ENCODE results near the gene PSMG4.
A peak's percentile ranks its signal among the peaks of the same experiment; 100 is the strongest.
"Not testable (repeated sequence)": the region's sequence is repeated elsewhere in the genome, so short reads cannot be mapped to it uniquely, and the experiment has no call there.

PSMG4 gene

DNA sequence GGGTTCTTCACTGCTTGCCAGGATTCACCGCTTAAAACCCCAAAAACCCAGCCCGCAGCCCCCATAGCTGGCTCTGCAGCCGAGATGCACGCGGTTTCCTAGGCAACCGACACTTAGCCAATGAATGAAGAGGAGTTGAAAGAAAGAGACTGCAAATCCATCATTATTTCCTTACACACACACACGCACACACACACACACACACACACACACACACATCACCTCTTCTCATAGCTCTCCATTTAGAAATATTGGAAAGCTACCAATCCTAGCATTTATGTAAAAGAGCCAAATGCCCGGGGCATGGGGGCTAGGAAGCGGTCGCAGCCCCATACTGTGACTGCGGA lies 27.9 kb upstream of the PSMG4 start:
- DNase-seq (ENCODE audit: low spot score) = no peak

DNA sequence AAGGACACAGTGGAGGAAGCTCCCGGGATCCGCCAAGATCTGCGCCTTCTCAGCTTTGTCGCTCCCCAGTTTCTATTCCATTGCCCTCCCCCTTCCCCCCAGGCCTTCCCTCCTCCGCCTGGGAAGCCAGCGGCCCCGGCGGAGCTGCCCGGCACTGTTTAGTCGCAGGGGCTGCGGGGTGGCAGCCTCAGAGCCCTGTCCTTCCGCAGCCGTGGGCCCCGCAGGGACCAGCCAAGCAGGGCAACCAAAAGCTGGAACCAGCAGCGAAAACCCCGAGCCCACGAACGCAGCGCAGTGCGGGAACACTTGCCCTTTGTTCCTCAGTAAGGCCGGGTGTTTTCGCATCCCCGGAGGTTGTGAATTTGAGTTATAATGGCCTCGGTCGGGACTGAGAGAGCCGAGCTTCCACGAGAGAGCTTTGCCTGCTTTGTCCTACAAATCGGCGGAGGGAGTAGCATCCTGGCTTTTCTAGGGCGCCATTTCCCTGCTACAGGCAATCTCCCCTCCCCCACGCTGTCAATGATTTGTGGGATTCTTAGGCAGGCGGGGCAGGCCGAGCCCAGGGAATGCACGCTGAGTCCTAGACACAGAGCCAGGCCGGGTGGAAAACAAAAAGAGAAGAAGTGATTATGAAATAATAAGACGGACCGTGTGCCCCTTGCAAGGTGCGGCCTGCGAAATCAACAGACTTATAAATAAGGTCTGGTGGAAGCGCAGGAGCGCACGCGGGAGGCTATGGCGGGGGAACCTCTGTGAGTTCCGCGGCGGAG lies 27.3 kb upstream of the PSMG4 start:
- peak; percentile 70 for DNase-seq (ENCODE audit: low spot score)

DNA sequence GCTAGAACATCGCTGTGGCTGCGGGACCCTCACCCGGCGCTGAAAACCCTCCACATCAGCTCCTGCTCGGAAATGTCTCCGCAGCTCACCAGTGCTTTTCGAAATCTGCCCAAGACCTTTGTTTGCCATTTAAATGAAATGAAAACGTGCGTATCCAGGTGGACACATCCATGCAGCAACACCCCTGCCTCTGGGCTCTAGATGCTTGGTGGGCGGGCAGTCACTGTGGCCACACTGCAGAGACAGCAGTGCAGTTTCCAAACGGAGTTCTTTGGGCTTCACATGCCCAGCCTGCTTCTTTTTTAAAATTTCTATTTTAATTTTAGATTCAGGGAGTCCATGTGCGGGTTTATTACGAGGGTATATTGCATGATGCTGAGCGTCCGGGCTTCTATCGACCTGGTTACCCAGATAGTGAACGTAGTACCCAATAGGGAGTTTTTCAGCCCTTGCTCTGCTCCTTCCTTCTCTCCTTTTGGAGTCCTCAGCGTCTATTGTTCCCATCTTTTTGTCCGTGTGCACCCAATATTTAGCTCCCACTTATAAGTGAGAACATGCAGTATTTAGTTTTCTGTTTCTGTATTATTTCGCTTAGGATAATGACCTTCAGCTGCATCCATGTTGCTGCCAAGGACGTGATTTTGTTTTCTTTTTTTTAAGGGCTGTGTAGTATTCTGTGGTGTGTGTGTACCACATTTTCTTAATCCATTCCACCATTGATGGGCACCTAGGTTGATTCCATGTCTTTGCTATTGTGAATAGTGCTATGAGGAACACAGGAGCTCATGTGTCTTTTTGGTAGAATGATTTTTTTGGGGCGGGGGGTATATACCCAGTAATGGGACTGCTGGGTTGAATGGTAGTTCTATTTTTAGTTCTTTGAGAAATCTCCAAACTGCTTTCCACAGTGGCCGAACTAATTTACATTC lies 26.5 kb upstream of the PSMG4 start:
- no peak for DNase-seq (ENCODE audit: low spot score)

DNA sequence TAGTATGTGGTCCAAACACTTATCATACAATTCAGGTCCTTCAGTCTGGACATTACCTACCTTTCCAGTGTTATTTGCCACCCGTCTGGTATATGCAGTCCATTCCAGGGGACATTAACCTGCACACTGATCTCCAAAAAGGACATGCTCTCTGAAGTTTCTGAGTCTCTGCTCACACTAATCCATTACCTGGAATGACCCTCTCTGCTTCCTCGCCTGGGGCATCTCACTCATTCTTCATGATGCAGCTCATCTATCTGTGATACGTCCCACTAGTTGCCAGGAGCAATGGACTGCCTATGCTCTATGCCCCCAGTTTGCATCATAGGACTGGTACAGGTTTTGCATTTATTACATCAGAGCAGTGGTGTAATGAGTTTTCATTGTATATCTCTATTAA lies 25.4 kb upstream of the PSMG4 start:
- no peak for DNase-seq (ENCODE audit: low spot score)

DNA sequence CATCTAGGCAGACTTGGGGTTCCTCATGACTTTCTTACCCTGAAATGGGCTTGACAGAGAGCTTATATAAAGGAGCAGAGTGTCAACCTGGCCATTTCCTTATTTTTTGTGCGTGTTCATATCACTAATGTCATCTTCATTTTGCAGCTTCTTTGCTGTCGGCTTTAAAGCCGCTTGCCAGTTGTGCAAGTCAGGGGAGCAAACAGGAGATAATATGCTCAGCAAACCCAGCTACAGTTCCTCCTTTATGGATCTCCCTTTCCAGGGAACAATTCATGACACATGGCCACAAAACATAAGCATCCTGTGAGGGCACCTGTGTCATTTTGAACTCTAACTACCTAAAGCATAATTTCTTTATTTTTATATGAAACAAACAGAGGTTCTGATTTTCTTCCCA lies 24.8 kb upstream of the PSMG4 start:
- DNase-seq (ENCODE audit: low spot score) = no peak

DNA sequence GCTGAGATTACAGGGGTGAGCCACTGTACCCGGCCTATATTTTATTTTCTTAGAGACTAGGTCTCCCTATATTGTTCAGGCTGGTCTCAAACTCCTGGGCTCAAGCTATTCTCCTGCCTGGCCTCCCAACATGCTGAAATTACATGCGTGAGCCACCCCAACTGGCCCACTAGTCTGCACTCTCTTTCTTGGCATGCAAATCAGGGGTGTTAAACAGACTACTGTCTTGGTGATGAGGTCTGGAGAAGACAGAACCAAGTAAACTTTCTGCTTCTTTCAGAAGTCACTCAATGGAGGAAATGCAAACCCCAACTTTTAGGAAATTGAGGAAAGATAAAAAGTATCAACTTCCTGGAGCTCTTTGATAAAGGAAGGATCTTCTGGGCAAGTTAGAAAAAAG lies 23.3 kb upstream of the PSMG4 start:
- no peak for DNase-seq (ENCODE audit: low spot score)

DNA sequence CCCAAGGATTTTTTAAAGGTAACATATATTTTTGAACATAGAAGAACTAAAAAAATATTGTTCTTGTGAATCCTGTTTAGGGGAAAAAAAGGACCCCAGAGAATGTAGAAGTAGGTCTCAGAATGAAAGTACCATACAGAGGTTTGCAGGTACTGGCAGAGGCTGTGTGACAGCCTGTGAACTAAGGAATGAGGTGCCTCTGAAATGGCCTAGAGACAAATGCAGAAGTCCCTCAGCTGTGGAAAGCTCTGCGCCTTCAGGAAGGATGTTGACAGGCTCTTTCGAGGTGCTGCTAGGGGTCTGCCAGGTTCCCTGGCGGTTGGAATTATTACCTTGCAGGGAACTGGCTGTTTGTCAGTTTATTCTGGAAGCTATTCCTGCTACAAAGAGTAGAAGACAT lies 22.7 kb upstream of the PSMG4 start:
- no peak for DNase-seq (ENCODE audit: low spot score)

DNA sequence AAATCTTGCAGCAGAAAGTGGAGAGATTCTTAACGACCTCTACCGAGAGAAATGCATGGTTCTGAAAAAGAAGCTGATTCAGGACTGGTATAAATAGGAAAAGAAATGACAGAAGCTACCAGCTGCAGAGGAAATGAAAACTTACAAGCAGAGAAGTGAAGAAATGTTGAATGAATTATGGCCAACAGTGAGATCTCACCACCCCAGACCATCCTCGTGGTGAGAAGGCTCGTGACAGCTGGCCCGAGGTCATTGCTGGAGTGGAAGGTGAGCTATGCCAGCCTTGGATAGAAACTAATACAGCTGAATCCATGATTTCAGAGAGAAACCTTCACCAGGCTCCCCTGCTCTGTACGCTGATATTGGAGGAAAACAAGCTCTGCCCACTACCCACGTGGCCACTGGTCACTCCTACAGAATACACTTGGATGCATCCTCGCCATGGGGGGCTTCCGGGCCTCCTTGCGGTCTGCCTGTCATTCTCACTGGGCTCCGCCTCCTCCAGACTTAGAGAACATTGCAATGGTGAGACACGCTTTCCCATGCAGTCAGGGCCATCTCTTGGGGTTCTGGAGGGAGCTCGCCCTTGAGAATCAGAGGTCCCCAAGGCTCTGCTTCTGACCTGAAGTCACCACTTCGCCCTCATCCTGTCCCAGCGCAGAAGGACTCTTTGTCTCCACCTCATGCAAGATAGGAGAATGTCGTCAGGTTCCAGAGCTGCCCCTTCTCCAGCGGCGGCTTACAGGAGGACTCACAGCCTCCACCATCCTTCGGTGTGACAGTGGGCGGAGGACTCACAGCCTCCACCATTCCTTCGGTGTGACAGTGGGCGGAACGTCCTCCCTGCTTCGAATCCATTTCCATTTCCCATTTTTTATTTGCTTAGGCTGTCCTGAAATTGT lies 20.7 kb upstream of the PSMG4 start:
- DNase-seq (ENCODE audit: low spot score) = no peak

DNA sequence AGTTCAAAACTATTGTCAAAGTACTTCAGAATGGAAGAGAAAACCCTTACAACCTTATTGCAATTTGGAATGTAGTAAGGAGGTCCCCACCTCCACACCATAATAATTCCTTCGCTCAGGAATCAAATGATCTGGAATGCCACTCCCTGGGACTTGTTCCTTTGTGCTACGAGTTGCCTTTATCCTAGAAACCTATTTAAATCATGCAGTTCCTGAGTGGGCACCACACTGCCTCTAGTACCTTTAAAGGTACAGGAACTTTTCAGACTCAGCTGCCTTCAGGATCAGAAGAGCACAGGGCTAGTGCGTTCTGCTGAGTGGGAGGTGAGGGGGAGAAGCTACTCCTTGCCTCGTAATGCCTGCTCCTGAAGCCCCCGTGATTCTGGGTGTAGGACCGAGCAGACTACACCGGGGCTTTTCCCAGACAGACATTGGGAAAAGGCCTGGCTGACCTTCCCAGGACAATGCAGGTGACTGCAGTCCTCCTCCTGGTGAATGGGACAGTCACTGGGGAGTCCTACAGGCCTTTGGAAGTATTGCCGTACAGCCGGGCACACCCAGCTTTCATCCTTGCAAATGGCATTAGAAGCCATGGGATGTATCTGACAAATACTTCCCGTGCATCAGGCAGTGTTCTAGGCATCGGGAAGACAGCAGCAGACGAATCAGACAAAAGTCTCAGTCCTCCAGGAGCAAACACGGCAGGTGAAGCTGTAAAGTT lies 19.5 kb upstream of the PSMG4 start:
- DNase-seq (ENCODE audit: low spot score) = peak; percentile 62

DNA sequence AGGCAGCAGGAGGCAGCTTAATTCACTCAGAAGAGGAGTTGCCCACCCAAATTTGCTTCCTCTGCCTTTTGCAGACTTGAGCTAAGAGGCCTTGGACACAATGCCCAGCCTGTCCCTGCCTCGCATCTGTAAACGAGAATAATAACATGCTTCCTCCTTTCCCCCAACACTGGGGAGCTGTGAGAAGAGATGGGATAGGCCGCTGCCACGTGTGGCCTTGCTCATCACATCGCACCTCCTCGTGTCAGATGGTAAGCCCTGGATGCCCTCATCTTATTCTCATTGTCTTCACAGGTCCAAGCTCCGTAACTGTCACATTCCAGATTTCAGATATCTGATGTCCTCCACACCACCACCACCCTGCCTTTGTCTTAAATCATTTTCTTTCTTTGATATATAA lies 18.2 kb upstream of the PSMG4 start:
- no peak for DNase-seq (ENCODE audit: low spot score)

DNA sequence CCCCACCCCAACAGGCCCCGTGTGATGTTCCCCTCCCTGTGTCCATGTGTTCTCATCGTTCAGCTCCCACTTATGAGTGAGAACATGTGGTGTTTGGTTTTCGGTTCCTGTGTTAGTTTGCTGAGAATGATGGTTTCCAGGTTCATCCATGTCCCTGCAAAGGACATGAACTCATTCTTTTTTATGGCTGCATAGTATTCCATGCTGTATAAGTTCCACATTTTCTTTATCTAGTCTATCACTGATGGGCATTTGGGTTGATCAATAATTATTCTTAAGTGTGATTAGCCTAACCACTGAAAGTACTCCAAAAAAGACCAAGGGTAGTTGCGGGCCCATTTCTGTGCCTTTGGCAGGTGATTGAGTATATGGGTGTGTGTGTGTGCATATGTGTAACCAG lies 17.0 kb upstream of the PSMG4 start:
- not testable (repeated sequence) for DNase-seq (ENCODE audit: low spot score)

DNA sequence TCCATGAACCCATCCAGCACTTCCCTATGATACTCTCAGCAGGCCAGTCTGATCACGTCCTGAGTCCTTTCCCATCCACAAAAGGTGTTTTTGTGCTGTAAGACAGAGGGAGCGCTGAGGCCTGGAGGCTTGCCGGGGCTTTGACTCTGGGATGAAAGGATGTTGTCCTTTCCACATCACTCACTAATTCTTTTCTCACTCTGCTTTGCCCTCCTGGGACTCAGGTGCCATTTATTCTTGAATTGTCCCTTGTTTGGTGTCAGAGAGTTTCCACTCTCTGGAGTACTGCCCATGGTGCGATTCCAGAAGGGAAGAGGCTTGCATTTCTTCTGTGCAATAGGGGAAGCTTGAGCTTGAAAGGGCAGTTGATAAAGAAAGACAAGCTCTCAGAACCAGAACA lies 16.0 kb upstream of the PSMG4 start:
- DNase-seq (ENCODE audit: low spot score) = no peak

DNA sequence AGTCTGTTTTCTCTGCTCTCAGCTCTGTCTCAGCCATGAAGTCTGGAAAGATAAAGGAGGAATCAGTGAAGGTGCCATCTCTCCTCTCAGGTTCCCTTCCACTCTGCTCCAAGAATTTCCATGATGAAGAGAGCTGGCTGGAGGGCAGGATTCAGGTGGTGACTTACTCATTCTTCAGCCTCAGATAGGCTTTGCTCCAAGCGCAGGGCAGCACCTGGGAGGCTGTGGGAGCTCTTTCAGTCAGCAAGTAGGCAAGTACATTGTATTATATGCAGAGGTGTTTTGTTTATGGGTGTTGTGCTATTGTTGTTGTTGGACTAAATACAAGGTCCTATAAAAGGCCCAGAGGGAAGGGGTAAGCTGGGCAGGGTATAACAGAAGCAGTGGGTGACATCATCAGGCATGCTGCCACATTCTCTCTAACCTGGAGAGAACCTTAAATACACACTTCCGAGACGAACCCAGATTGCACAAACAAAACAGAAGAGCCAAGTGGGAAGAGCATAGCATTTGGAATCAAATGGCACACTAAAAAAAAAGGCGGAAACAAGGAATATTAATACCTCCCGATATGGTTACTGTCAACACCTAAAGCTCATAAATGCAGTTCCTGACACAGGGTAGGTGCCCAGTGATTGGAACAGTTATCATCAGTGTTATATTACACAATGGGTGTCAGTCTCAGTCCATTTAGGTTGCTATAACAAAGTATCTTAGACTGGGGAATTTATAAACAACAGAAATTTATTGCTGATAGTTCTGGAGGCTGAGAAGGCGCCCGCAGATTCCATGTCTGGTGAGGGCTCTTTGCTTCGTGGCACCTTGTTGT lies 14.5 kb upstream of the PSMG4 start:
- no peak for DNase-seq (ENCODE audit: low spot score)

DNA sequence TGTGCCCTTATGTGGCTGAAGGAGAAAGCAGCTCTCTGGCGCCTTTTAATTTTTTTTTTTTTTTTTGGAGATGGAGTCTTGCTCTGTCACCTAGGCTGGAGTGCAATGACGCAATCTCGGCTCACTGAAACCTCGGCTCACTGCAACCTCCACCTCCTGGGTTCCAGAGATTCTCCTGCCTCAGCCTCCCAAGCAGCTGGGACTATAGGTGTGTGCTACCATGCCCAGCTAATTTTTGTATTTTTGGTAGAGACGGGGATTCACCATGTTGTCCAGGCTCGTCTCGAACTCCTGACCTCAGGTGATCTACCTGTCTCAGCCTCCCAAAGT lies 13.9 kb upstream of the PSMG4 start:
- not testable (repeated sequence) for DNase-seq (ENCODE audit: low spot score)

DNA sequence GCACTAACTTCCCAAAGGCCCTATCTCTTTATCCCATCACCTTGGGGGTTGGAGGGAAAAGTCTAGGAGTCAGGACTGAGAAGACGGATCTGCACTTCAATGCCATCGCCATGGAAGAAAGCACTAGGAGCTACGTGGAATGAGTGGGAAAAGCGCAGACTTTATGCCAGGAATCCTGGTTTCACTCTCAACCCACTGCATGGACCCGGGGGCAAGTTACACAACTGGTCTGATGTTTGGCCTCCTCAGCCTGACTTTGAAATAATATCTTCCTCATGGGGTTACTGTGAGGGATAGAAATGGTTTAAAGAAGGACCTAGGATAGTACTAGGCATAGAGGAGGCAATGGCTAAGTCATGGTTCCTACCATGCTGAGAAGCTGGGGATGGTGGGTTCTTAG lies 13.5 kb upstream of the PSMG4 start:
- no peak for DNase-seq (ENCODE audit: low spot score)

DNA sequence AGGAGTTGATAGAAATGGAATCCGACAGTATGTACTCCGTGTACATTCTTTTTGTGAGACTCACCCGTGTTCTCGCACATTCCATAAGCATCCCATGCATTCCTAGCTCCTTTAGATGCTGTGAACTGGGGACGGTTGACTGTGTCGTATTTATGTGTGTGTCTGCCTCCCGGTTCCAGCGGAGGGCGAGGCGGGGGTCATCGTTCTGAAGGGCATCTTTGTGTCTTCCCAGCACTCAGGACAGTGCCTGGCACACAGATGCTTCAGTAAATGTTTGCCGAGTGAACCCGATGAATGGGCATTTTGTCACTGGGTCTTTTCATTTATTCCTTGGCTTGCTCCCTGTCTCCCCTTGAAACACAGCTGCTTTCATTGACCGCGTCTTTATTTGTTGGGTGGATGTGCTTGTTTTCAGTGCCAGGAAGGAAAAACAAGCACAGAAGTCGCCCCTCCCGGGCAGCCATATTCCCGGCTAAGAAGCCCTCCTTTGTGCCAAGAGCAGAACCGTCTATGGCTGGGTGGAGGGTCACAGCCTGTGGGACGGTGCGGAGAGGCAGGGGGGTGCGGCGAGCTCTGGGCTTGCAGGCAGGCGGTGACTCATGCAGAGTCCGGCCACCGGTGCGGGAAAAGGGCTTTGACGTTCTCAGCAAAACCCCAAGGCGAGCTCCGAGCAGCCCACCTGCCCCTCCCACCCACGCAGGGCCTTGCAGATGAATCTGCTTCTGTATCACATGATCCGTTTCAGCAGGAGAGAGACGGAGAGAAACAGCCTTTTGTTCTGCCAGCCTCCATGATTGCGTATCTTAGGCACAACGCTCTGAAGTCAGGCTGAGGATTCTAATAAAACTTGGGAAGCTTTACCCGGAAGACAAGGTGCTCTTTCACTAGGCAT lies 11.2 kb upstream of the PSMG4 start:
- DNase-seq (ENCODE audit: low spot score) = no peak

DNA sequence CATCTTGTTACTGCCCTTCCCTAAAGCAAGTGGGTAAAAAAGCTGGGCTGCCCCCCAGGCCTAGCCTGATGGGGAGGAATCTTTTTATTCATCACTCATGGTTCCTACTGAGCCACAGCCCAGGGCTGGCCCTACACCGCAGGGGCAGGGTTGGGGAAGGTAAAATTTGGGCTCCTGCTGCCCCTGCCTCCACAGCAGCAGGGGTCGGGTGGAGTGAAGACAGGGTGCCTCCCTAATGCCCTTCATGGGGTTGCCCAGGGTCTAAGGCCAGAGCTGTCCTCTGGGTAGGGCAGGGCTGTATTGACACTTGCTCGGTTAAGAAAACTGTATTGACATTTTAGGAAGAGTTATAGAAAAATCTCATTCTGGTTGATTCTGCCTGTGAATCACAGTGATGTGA lies 8.9 kb upstream of the PSMG4 start:
- no peak for DNase-seq (ENCODE audit: low spot score)

DNA sequence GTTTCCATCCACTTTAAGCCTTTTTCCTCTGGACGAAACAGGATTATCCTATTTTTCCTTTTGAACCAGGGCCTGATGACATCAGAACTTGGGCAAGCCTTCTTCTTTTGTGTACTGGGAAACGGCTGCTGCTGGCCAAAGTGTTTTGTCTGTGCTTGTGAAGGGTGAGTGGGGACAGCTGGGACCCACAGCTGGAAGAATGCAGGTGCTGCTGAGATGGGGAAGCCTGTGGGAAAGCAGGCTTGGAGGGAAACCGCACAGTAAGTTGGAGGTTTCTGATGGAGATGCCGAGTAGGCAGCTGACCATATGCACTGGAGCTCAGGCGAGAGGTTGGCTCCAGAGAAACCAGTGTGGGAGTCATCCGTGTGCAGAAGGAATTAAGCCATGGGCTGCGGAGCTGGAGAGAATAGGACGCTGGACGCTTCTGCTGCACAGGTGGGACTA lies 8.5 kb upstream of the PSMG4 start:
- DNase-seq (ENCODE audit: low spot score) = no peak

DNA sequence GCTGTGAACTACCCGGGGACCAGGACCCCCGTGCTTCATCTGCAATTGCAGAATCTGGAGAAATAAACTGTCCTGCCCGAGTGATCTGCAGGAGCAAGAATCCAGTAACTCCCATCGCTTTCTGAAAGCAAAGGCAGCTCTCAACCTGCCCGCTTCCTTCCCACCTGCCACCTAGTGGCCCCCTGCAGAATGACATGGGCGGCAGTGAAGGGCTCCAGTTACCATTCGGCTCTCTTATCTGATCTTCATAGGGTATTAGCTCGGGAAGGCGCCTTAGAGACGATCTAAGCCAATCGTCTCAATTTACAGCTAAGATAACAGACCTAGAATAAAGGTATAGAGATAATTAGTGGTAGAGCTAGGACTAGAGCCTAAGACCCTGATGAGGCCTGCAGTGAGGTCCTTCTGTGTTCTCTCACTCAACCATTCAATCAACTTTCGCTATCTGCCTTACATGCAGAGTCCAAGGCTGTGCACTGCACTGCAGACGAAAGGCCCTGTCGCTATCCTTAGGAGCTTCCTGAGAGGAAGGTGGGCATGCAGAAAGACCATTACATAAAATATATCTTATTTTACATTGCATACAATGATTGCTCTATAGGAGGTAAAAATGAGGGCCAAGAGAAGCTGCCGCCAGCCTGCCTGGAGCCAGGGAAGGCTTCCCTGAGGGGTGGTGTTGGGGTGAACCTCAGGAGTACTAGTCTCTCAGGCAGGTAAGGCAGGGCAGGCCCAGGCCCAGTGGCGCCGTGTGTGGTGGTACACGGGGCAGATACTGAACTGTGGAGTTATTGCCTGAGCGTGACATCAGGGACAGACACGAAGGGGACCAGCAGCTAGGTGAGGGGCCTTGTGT lies 7.1 kb upstream of the PSMG4 start:
- DNase-seq (ENCODE audit: low spot score) = peak; percentile 94
